Lower lobe of right lung (tissue), 2 donors: Measurements from ENCODE around the gene ALCAM. TPM values are rescaled to one million over a fixed set of nuclear protein-coding genes. Genes with fewer than 3 reads are reported as not detected.

ENCODE experiments used
- ATAC-seq, 2 donors: fragments of 200-7000 bp; cut with Tn5 transposase; one replicate each; pipeline ENCODE4 v1.9.1; 2020 to 2022; ENCODE audit warnings: mild to moderate bottlenecking in 2 of 2, moderate library complexity in 2 of 2
- DNase-seq: peaks from one replicate; pipeline ENCODE4 v3.0.0-alpha.2; 2020
- H3K27ac ChIP-seq: fragments of 200-600 bp; one replicate; pipeline ENCODE4 v1.8.0; 2022
- H3K27me3 ChIP-seq: fragments of 200-600 bp; one replicate; pipeline ENCODE4 v1.8.0; 2022; ENCODE audit warnings: low read depth
- H3K36me3 ChIP-seq: fragments of 200-600 bp; one replicate; pipeline ENCODE4 v1.8.0; 2022; ENCODE audit warnings: mild to moderate bottlenecking
- H3K4me1 ChIP-seq: fragments of 200-600 bp; one replicate; pipeline ENCODE4 v1.8.0; 2022
- H3K4me3 ChIP-seq: fragments of 200-600 bp; one replicate; pipeline ENCODE4 v1.8.0; 2022; ENCODE audit warnings: mild to moderate bottlenecking
- H3K9me3 ChIP-seq: fragments of 200-600 bp; one replicate; pipeline ENCODE4 v1.8.0; 2022
- intact Hi-C: fragments of 100-400 bp; cut with DNase I; formaldehyde crosslinking; loops from one replicate; pipeline ENCODE4 v1.11.0; 2022
- total RNA-seq: library from RNA; stranded (reverse); fragmentation: NEBNext Ultra II Directional; extraction: Animal tissue kit (Norgen Biotek cat#: 25700); gene quantifications from one replicate; pipeline ENCODE4 v1.2.1, GENCODE V29; 2021
- TF ChIP-seq, protein P1 (sequence below): fragments of 200-600 bp; IDR thresholded peaks from one replicate; pipeline ENCODE4 v1.8.0; 2022; ENCODE audit warnings: antibody characterized with exemption, mild to moderate bottlenecking
- donor health status: DM: no; HTN: yes; CAD: no; lungs with severe emphysema.

Gene ALCAM
- total RNA-seq, 1 donor from 2014 or later = 174 TPM

GRCh38 chr3:105525531-105525930 lies 158.8 kb downstream of the ALCAM start:
- Histone ChIP-seq H3K36me3 (peaks cover 13% of the 10 kb centered on the region), H3K9me3 (no peaks in the 10 kb centered on the region), H3K27ac (no peak overlapping the region), H3K4me1 (no peaks in the 10 kb centered on the region), H3K4me3 (no peak overlapping the region), H3K27me3 (no peaks in the 10 kb centered on the region)
- TF ChIP-seq, protein P1, sequence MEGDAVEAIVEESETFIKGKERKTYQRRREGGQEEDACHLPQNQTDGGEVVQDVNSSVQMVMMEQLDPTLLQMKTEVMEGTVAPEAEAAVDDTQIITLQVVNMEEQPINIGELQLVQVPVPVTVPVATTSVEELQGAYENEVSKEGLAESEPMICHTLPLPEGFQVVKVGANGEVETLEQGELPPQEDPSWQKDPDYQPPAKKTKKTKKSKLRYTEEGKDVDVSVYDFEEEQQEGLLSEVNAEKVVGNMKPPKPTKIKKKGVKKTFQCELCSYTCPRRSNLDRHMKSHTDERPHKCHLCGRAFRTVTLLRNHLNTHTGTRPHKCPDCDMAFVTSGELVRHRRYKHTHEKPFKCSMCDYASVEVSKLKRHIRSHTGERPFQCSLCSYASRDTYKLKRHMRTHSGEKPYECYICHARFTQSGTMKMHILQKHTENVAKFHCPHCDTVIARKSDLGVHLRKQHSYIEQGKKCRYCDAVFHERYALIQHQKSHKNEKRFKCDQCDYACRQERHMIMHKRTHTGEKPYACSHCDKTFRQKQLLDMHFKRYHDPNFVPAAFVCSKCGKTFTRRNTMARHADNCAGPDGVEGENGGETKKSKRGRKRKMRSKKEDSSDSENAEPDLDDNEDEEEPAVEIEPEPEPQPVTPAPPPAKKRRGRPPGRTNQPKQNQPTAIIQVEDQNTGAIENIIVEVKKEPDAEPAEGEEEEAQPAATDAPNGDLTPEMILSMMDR = no peak
- intact Hi-C loops = no loop called here
- no peak for ATAC-seq
- no peak for DNase-seq

- no peaks in the 10 kb centered on the region for H3K9me3 ChIP-seq
- intact Hi-C loops = no loop called here
- H3K27me3 ChIP-seq = no peaks in the 10 kb centered on the region
- TF ChIP-seq, protein P1 = no peak
- H3K4me3 ChIP-seq = no peak overlapping the region
- no peak overlapping the region for H3K27ac ChIP-seq
- H3K36me3 ChIP-seq = peaks cover 13% of the 10 kb centered on the region
- peak in 1 of 2 donors; percentile 42 for ATAC-seq
- DNase-seq = no peak
- no peaks in the 10 kb centered on the region for H3K4me1 ChIP-seq
Measured at GRCh38 chr3:105526360-105527111, 159.8 kb downstream of the ALCAM start.

DNA sequence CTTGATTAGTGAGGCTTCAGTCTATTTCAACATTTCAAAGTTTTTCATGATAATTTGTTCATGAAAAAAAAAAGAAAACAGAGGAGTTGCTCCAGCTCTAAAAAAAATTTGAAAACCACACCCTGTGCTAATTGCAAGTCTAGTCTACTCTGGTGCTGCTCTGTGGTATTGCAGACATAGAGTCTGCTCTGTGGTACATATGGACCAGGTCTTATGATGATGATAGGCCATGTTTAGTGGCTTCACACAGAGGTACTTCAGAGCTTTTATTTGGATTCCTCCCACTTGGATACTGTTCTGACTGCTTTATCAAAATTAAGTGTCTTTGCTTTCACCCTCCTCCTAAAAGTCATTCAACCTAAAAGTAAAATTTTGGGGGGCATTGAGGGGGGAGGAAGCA lies 160.8 kb downstream of the ALCAM start:
- DNase-seq = no peak
- intact Hi-C loops = no loop called here
- ATAC-seq = peak in 1 of 2 donors; percentile 31
- H3K27me3 ChIP-seq = no peaks in the 10 kb centered on the region
- H3K4me1 ChIP-seq = no peaks in the 10 kb centered on the region
- H3K36me3 ChIP-seq = peaks cover 20% of the 10 kb centered on the region
- no peak overlapping the region for H3K27ac ChIP-seq
- TF ChIP-seq, protein P1 = no peak
- H3K9me3 ChIP-seq = no peaks in the 10 kb centered on the region
- no peak overlapping the region for H3K4me3 ChIP-seq

DNA sequence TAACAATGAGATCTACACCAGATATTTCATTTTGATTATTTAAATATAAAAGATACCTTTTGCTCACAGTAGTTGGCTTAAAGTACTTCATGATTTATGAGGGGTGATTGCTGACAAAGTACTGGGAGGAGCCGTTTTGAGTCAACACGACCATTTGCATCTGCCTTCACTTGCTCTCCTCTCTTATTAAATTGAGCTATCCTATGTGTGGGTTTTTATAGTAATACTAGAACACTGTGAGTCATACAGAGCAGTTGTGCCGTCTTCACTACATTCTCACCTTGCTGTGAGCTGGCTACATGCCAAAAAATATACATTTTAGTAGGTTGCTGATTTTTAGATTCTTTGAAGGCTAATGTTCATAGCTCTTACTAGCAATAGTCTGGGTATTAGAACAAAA lies 161.2 kb downstream of the ALCAM start:
- TF ChIP-seq, protein P1 = no peak
- Histone ChIP-seq H3K9me3 (no peaks in the 10 kb centered on the region), H3K36me3 (peaks cover 22% of the 10 kb centered on the region), H3K4me3 (no peak overlapping the region), H3K4me1 (no peaks in the 10 kb centered on the region), H3K27ac (no peak overlapping the region), H3K27me3 (no peaks in the 10 kb centered on the region)
- DNase-seq (no peak), ATAC-seq (peak in 1 of 2 donors; percentile 32)
- intact Hi-C loops = no loop called here

DNA sequence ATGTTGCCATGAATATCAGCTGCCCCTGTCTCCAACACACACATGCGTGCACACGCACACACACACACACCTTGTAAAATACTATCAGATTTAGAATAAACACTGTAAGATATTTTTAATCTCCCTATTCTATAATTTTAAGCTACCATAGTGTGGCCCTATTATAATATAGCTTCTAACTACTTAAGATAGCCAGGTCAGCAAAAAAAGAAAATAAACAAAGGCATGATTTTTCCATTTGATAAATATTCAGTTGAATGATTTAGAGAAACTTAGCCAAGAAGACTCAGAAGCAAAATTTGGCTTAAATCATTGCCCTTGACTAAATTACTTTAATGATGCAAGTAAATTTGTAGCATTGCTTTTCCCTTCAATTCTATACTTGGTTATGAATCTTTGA lies 162.2 kb downstream of the ALCAM start:
- DNase-seq (no peak), ATAC-seq (no peak)
- H3K27ac ChIP-seq = no peak overlapping the region
- intact Hi-C loops = no loop called here
- peaks cover 31% of the 10 kb centered on the region for H3K36me3 ChIP-seq
- no peak overlapping the region for H3K4me3 ChIP-seq
- no peaks in the 10 kb centered on the region for H3K27me3 ChIP-seq
- no peaks in the 10 kb centered on the region for H3K9me3 ChIP-seq
- TF ChIP-seq, protein P1 = no peak
- H3K4me1 ChIP-seq = no peaks in the 10 kb centered on the region
